OCI-M2 (cell line): Measurements from ENCODE around the gene PLG.
"Not testable (repeated sequence)": the region's sequence is repeated elsewhere in the genome, so short reads cannot be mapped to it uniquely, and the experiment has no call there.

Source experiments
- DNase-seq: peaks from one replicate; lab custom pipeline; 2025; ENCODE audit not compliant: unreplicated experiment; lab: John Stamatoyannopoulos, UW

PLG gene

DNA sequence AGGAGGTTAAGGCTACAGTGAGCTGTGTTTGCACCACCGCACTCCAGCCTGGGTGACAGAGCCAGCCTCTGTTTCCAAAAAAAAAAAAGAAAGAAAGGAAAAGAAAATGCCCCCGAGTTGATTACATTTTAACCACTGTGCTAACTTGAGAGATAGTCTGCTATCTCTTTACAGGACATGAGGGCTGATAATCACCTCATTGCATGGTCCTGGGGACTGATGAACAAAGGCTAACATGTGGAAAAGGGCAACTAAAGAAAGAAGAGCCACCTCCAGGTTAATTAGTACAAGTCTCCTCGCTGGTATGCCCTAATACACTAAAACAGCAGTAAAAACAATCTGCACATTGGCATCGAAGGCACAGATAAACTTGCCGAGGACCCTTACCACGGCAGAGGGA is 4.2 kb upstream of the PLG start:
- DNase-seq = no peak

DNA sequence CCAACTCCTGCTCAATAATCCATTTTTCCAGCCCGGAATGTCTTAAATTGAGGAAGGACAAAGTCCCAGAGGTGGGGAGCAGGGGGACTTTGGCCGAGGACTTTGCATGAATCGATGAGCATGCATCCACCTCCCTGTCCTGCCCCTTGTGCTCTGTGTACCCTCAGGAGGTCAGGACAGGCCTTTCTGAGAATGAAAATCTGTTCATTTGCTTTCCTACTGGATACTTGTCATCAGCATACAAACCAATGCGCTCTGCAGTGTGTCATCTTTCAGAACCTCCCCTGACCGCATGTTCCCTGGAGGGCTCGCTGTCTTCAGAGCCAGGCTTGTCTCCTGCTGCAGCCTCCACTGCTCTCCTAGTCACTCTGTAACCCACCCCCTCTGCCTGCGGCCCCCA is 2.6 kb downstream of the PLG start:
- not testable (repeated sequence) for DNase-seq

DNA sequence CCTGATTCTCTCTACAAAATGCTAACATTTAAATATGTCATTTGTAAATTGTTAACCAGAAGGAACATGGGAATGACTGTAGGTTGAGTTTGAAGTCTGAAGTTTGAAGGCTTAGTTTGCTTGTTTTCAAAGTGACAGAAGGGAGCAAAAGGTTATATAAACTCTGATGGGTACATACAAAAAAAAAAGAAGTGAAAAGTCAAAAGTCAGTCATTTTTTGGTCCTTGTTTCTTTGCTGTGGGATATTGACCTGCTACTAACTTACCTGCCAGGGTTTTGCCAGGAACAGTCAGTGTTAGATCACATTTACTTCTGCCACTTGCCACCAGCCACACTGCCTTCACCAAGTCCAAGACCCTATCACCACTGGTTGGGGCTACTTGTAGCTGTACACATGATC is 6.9 kb downstream of the PLG start:
- not testable (repeated sequence) for DNase-seq

DNA sequence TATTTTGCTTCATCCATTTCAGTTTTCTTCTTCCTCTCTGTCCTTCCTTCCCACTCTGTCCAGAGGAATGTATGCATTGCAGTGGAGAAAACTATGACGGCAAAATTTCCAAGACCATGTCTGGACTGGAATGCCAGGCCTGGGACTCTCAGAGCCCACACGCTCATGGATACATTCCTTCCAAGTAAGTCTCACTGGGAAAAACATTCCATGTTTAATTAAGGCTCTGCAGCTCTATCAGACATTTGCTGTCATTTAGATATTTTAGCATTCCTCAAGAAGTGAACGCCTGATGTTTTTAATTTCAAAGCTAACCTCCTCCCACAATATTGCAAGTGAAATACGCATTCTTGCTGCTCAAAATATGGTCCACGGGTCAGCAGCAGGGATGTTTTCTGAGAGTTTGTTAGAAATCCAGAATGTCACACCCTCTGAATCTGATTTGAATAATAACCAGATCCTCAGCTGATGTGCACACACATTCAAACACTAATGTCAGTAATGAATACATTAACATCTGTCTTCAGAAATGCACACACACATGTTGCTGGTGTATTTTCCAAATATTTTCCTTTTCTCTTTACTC is 12.8 kb downstream of the PLG start:
- no peak for DNase-seq

- DNase-seq = no peak
These were observed 28.9 kb downstream of the PLG start for GRCh38 chr6:160730911-160731310.

DNA sequence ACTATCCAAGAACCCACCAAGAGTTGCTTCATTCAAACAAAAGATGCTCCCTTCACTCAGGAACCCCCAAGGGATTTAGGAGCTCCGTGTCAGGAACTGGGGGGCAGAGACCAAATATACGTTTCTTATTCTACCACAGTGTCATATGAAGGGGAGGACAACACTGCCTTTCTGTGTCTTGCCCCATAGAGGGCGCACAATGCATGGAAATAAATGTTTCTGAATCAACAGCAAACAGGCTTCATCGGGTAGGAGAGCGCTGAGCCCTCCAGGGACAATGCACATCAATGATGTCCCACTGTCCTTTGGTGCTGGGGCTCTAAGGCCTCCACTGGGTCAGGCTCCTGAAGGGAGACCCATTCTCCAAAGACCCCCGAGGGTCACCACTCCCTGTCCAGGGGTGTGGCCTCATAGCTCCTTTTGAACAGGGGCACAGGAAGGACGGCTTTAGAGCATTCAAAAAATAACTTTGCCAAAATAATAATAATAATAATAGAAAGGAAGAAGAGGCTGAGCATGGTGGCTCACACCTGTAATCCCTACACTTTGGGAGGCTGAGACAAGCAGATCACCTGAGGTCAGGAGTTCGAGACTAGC is 31.1 kb downstream of the PLG start:
- DNase-seq = no peak

GRCh38 chr6:160734627-160735026 is 32.6 kb downstream of the PLG start:
- DNase-seq = no peak

GRCh38 chr6:160735523-160735922 is 33.5 kb downstream of the PLG start:
- DNase-seq = no peak

- no peak for DNase-seq
These were observed 35.9 kb downstream of the PLG start for GRCh38 chr6:160737934-160738333.

DNA sequence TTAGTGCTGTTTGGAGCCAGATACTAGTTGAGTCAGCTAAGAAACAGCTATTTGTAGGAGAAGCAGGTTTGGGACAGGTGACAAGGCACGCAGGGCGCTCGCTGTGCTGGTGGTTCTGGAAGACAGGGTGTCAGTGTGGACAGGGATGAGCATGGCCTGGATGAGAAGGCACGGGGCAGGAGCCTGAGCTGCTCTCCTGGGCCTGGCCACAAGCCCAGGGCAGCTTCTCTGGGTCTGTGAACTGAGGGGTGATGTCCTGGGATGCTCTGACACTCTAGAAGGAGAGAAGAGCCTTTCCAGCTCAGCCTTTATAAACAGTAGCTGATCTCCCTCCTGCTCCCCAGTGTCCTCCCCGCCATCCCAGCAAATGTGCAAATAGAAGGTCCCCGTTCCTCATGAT is 37.9 kb downstream of the PLG start:
- DNase-seq = no peak

DNA sequence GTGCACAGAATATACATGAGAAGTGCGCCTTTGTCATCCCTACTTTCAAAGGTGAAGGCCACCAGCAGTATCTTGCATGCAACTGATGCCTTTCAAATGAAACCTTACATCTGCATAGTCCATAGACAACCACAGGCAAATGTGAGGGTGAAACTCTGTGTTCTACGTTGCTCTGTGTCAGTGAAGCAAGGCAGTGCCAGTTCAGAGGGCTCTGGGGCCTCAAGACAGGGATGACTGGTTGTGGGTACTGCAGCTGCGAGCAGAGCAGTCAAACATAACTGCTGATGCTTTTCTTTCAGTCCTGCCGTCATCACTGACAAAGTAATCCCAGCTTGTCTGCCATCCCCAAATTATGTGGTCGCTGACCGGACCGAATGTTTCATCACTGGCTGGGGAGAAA is 39.0 kb downstream of the PLG start:
- not testable (repeated sequence) for DNase-seq

GRCh38 chr6:160742090-160742489 is 40.0 kb downstream of the PLG start:
- no peak for DNase-seq

DNA sequence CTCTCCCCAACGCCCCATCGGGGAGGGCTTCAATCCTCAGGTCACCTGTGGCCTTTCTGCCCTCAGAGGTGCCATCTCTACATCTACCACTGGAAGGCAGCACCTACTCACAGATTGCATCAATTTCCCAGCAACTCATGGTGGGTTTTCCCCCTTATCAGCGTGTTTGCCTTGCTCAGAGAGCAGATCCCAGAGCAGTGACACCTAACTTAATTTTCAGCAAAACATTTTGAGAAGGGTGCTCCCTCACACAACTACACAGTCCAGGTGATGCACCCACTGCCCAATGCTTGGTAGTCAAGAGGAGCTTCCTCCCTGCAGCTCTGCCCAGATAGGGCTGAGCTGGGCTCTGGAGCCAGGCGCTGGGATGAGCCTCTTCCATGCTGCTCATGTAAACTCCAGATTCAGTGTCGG is 48.2 kb downstream of the PLG start:
- no peak for DNase-seq

GRCh38 chr6:160753211-160753610 is 51.2 kb downstream of the PLG start:
- not testable (repeated sequence) for DNase-seq

- no peak for DNase-seq
These were observed 53.1 kb downstream of the PLG start for GRCh38 chr6:160755165-160755564.

DNA sequence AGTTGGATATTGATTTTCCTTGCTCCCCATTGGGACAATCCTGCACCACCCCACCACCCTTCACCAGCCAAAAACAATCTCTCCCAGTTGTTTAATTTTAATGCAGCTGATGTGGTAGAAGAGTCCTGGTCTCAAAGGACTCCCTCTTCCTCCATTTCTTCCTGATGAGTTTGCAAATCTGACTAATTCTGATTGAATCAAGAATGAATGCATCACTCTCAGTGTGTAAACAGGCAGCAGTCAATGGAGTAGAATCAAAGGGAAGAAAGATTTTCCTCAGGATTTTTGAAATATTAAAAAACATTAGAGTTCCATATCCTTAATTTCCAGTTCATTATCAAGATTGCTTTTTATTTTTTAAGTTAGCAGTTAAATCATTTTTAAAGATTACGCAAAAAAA is 54.0 kb downstream of the PLG start:
- DNase-seq = no peak

DNA sequence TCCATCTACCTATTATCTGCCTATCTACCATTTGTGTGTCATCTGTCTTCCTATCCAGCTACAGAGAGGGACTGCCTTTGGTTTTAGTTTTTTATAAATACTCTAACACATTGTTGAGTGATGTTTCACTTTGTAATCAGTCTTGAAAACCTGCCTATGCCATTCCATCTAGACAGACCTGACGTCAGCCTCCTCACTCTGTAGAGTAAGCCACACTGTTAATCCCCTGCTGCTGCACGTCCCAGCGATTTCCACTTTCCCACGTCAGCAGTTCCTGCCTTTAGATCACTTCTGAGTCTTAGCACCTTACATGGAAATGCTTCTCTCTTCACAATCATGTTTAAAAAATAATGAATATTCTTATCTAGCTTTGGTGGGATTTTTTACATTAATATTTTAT is 54.8 kb downstream of the PLG start:
- DNase-seq = no peak

GRCh38 chr6:160764847-160765246 is 62.8 kb downstream of the PLG start:
- DNase-seq = no peak

DNA sequence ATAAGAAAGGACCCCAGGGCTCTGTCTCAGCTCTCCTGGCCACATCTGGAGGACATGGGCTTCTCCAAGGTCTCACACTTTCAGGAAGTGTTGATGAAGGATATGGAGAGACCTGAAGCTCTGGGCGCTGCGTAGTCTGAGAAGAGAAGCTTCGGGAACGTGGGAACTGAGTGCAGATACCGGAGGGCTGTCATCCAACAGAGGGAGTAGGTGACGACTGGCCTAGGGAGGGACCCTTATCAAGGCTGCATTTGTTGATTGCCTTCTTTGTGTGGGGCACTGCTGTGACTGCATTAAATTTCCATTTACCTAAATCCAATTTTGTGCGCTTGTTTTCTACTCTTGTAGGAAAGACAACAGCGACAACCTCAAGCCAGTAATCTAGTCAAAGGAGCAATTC is 63.4 kb downstream of the PLG start:
- no peak for DNase-seq

DNA sequence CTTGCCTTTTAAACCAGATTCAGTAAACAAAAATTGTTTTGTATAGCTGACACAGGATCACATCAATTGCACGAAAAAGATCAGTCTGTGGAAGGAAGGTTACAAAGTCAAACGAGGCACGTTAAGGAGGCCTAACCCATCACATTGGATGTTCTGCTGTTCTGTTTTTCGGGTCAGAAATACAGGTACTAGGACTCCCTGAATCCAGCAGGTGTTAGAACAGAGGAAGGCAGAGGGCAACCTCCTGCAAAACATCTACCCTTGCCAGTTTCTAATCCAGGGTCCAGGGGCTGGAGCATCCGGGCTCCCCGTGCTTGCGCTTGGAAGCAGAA is 64.6 kb downstream of the PLG start:
- no peak for DNase-seq

DNA sequence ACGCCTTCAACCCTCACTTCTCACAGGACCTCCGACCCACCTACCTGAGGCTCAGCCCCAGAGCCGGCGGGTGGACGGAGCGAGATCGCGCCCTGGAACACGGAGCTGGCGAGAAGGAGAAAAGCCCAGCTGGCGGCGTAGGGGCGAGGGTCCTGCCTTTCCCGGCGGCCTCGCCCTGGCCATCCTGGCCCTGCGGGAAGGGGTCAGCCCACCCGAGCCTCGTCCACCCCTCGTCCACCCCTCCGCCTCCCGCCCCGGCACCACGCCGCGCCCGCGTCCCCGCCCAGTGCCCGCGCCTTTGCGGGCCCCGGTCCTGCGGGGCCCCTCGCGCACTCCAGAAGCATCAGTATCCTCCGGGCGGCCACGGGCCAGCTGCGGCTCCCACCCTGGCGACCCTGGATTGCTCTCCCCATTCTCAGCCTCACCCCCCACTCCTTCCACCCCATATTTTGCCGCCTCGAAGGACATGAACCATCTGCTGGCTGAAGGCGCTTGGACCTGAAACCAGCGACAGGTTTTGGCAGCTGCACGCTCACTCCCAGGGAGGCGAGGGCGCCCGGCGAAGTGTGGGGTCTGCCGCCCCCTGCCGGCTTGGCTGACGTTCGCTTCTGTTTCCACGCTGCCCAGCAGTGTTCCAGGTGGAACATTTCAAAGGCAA is 65.1 kb downstream of the PLG start:
- DNase-seq = no peak

DNA sequence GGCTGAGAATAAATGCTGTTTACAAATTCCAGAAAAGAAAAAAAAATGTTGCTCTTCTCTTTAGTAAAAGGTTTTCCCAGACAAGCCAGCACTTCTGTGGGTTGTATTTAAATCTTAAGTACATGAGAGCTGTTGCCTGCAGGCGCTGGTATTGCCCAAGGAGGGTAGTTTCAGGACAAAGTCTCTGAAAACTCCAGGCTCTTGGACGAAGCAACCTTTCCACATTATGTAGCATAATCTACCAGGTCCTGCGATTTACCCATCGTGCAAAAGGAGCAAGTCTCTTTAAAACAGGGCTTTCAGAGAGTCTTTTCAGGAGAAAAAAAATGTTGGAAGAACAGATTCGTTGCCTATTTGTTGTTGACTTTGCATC is 65.6 kb downstream of the PLG start:
- no peak for DNase-seq

DNA sequence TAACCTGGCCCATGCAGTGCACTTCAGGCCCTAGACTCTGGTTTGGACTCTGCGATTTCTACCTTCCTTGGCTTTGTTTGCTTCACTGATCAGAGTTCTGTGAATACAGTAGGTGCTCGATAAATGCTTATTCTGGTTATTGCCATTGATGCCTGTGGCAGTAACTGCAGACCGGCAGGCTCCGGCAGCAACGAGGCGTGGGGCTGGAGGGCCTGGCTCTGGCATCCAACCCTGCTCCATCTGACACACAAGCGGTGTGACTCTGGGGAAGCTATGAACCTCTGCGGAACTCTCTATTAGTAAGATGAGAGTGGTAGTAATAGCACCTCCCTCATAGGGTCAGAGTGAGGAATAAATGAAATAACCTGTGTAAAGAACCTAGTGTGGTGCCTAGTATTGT is 66.1 kb downstream of the PLG start:
- no peak for DNase-seq
